Uterus (tissue), 4 donors: ENCODE data around the gene SIRT6. TPM values are rescaled to one million over a fixed set of nuclear protein-coding genes. Genes with fewer than 3 reads are reported as not detected.

ENCODE experiments used
- DNase-seq, 2 donors: peaks; one replicate each; pipeline ENCODE4 v3.0.0-alpha.2; 2019 to 2020
- H3K27ac ChIP-seq, 2 donors: fragments of 200-600 bp; sonication (generic); 1 replicate in 1 of 2; 2 replicates in 1 of 2; pipeline ENCODE4 v1.5.1; 2016 to 2018
- H3K27me3 ChIP-seq, 2 donors: fragments of 200-600 bp; sonication (generic); one replicate each; pipeline ENCODE4 v1.5.1; 2018 to 2019; ENCODE audit warnings: control low read depth in 1 of 2
- H3K36me3 ChIP-seq, 2 donors: fragments of 200-600 bp; sonication (generic); one replicate each; pipeline ENCODE4 v1.5.1; 2019; ENCODE audit warnings: control low read depth in 1 of 2
- H3K4me1 ChIP-seq, 2 donors: fragments of 200-600 bp; sonication (generic); one replicate each; pipeline ENCODE4 v1.5.1; 2018 to 2019; ENCODE audit warnings: control low read depth in 1 of 2
- H3K4me3 ChIP-seq, 2 donors: fragments of 200-600 bp; sonication (generic); 1 replicate in 1 of 2; 2 replicates in 1 of 2; pipeline ENCODE4 v1.5.1; 2018 to 2019; ENCODE audit warnings: mild to moderate bottlenecking in 1 of 2
- H3K9me3 ChIP-seq, 2 donors: fragments of 200-600 bp; sonication (generic); one replicate each; pipeline ENCODE4 v1.5.1; 2019; ENCODE audit warnings: control low read depth in 1 of 2
- POLR2A ChIP-seq, 2 donors: fragments of 450-650 bp; IDR thresholded peaks; one replicate each; pipeline ENCODE4 v1.6.1; 2016; ENCODE audit warnings: antibody characterized with exemption in 2 of 2, mild to moderate bottlenecking in 1 of 2, moderate library complexity in 1 of 2
- intact Hi-C: fragments of 100-400 bp; cut with DNase I; formaldehyde crosslinking; loops from one replicate; pipeline ENCODE4 v1.15.1; 2023; ENCODE audit warnings: low total_unique reads
- total RNA-seq, 4 donors: library from RNA; depleted of rRNA in 3 of 4; stranded (reverse); fragments of >200 nt in 3 of 4; gene quantifications; one replicate each; pipeline versions ENCODE4 v1.1.0 to v1.2.4, GENCODE V29; 2014 to 2023
- TF ChIP-seq, protein P1 (sequence below), 4 experiments: fragments of 200-600 bp in 2 of 4; fragments of 450-650 bp in 2 of 4; sonication (generic) in 2 of 4; IDR thresholded peaks; one replicate each; pipeline ENCODE4 v1.5.1; 2016 to 2019; ENCODE audit warnings: antibody characterized with exemption in 4 of 4, mild to moderate bottlenecking in 2 of 4, moderate library complexity in 1 of 4
- donor health status: DM: yes; HTN: yes; CAD: no.

SIRT6 gene
- total RNA-seq, 4 donors from 2014 or later: 1.3 to 23.2 (median 15.1) TPM

- no peak for DNase-seq
- no peak overlapping the region for H3K27ac ChIP-seq
- H3K4me1 ChIP-seq: no peaks in the 10 kb centered on the region
- no peaks in the 10 kb centered on the region for H3K27me3 ChIP-seq
- intact Hi-C loops: loop anchor here (10.0 kb wide), 1 partner anchor 58 kb away; no protein-coding TSS in a partner anchor
- H3K36me3 ChIP-seq: no peaks in the 10 kb centered on the region
- no peaks in the 10 kb centered on the region for H3K9me3 ChIP-seq
- H3K4me3 ChIP-seq: no peak overlapping the region
- no peak for TF ChIP-seq POLR2A (IDR thresholded peaks at IDR 0.05)
- TF ChIP-seq, protein P1, sequence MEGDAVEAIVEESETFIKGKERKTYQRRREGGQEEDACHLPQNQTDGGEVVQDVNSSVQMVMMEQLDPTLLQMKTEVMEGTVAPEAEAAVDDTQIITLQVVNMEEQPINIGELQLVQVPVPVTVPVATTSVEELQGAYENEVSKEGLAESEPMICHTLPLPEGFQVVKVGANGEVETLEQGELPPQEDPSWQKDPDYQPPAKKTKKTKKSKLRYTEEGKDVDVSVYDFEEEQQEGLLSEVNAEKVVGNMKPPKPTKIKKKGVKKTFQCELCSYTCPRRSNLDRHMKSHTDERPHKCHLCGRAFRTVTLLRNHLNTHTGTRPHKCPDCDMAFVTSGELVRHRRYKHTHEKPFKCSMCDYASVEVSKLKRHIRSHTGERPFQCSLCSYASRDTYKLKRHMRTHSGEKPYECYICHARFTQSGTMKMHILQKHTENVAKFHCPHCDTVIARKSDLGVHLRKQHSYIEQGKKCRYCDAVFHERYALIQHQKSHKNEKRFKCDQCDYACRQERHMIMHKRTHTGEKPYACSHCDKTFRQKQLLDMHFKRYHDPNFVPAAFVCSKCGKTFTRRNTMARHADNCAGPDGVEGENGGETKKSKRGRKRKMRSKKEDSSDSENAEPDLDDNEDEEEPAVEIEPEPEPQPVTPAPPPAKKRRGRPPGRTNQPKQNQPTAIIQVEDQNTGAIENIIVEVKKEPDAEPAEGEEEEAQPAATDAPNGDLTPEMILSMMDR (IDR thresholded peaks at IDR 0.05): no peak
These were observed 25.2 kb downstream of the SIRT6 start for GRCh38 chr19:4157164-4157563.

DNA sequence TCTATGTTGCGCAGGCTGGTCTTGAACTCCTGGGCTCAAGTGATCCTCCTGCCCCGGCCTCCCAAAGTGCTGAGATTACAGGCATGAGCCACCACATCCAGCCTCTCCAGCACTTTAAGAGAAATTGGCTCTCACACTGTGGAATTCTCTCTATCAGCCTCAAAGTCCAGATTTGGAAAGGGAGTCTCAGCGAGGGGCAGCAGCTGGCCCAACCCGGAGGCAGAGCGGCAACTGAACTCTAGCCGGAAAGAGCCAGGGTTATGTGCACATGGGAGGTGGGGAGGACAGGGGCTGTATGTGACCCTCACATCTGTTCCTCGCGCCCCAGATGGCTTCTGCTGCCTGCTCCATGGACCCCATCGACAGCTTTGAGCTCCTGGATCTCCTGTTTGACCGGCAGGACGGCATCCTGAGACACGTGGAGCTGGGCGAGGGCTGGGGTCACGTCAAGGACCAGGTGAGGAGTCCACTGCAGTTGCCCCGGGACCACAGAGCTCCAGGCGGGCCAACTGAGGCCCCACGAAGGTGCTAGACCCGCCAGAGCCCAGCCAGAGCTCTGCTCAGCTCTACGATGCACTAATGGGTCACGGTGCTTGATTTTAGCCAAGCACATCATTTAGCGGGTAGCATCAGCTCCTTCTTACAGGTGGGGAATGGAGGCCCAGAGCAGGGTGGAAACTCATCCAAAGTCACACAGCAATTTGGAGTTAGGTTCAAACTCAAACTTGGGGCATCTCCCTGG is 27.6 kb downstream of the SIRT6 start:
- H3K9me3 ChIP-seq: no peaks in the 10 kb centered on the region
- no peaks in the 10 kb centered on the region for H3K4me1 ChIP-seq
- H3K27me3 ChIP-seq: no peaks in the 10 kb centered on the region
- no peak overlapping the region for H3K4me3 ChIP-seq
- intact Hi-C loops: loop anchor here (10.0 kb wide), 1 partner anchor 60 kb away; no protein-coding TSS in a partner anchor
- TF ChIP-seq POLR2A (IDR thresholded peaks at IDR 0.05): no peak
- TF ChIP-seq, protein P1 (IDR thresholded peaks at IDR 0.05): no peak
- DNase-seq: no peak
- H3K27ac ChIP-seq: no peak overlapping the region
- H3K36me3 ChIP-seq: no peaks in the 10 kb centered on the region

DNA sequence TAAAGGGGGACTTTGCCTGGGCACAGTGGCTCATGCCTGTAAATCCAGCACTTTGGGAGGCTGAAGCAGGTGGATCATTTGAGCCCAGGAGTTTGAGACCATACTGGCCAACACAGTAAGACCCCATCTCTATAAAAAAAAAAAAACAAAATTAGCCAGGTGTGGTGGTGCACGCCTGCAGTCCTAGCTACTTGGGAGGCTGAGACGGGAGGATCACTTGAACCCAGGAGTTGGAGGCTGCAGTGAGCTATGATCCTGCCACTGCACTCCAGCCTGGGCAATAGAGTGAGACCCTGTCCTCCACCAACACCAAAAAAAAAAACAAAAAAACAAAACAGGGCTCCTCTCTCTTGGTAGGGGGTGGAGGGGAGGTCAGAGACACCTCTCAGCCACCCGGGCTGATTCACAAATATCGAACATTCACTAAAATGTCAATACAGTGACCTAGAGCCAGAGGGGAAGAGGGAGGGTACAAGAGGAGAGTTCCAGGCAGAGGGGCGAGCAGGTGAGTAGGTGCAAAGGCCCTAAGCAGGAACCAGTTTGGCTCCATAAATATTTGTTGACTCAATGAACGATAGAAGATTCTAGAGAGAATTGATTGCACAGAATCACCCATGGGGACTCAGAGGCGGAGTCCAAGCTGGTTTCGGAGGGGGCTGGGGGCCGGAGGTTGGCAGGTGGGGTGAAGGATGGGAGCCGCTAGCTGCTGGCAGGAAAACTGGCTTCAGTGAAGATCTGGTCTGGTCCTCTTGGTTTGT is 29.9 kb downstream of the SIRT6 start:
- Histone ChIP-seq H3K27ac (no peak overlapping the region), H3K9me3 (no peaks in the 10 kb centered on the region), H3K4me3 (no peak overlapping the region), H3K36me3 (no peaks in the 10 kb centered on the region), H3K27me3 (no peaks in the 10 kb centered on the region), H3K4me1 (no peaks in the 10 kb centered on the region)
- intact Hi-C loops: loop anchor here (10.0 kb wide), 1 partner anchor 62 kb away; no protein-coding TSS in a partner anchor
- no peak for TF ChIP-seq POLR2A (IDR thresholded peaks at IDR 0.05)
- TF ChIP-seq, protein P1 (IDR thresholded peaks at IDR 0.05): no peak
- no peak for DNase-seq

DNA sequence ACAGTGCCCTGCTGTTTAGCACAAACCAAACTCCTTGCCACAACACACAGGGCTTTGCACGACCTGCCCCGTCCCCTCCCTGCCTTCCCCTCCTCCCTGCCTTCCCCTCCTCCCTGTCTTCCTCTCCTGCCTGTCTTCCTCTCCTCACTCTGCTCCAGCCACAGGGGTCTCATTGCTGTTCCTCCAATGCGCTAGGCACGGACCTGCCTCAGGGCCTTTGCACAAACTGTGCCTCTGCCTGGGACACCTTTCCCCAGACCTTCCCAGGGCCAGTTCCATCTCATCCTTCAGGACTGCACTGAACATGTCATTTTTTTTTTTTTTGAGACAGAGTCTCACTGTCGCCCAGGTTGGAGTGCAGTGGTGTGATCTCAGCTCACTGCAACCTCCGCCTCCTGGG is 30.7 kb downstream of the SIRT6 start:
- TF ChIP-seq, protein P1 (IDR thresholded peaks at IDR 0.05): no peak
- TF ChIP-seq POLR2A (IDR thresholded peaks at IDR 0.05): no peak
- intact Hi-C loops: loop anchor here (10.0 kb wide), 1 partner anchor 63 kb away; no protein-coding TSS in a partner anchor
- Histone ChIP-seq H3K4me3 (no peak overlapping the region), H3K36me3 (no peaks in the 10 kb centered on the region), H3K27ac (no peak overlapping the region), H3K9me3 (no peaks in the 10 kb centered on the region), H3K4me1 (no peaks in the 10 kb centered on the region), H3K27me3 (no peaks in the 10 kb centered on the region)
- no peak for DNase-seq
